HepG2 (cell line): ENCODE measurements around the gene PPP2R5B. TPM values are rescaled to one million over a fixed set of nuclear protein-coding genes. Genes with fewer than 3 reads are reported as not detected.

Source experiments
- ATAC-seq: fragments of 200-7000 bp; cut with Tn5 transposase; 3 replicates; pipeline ENCODE4 v1.9.1; 2020; ENCODE audit warnings: mild to moderate bottlenecking, moderate library complexity
- BruUV-seq: library from RNA; stranded (reverse); fragments of 400-500 nt; replicated peaks from 2 replicates; lab custom pipeline; 2021; lab: Mats Ljungman, UMichigan
- CTCF ChIA-PET: fragments of 300-600 bp; formaldehyde crosslinking; extraction: SDS; loops from one replicate; lab custom pipeline; 2021; ENCODE audit warnings: low total read pairs, inconsistent platforms, low intra/inter-chr PET ratio; lab: Yijun Ruan, JAX
- POLR2A ChIA-PET: fragments of 350-600 bp; sonication (Branson Sonifier 250); formaldehyde crosslinking; loops from one replicate; lab custom pipeline; 2020; ENCODE audit warnings: antibody characterized with exemption, inconsistent platforms; lab: Yijun Ruan, JAX
- DNase-seq: peaks from one replicate; pipeline ENCODE4 v3.0.0-alpha.2; 2015; ENCODE audit warnings: low spot score
- FAIRE-seq: peaks from 3 replicates; lab custom pipeline; 2011; peaks lifted over from hg19 to GRCh38; lab: Jason Lieb, UNC
- H2AFZ ChIP-seq: one replicate; pipeline ENCODE4 v1.6.1; 2011; ENCODE audit warnings: low read length, inconsistent platforms
- H3K27ac ChIP-seq: fragments of 300-600 bp; 3 replicates; pipeline ENCODE4 v1.8.0; 2011; ENCODE audit warnings: mixed run types, mild to moderate bottlenecking, mixed read lengths, low read length, inconsistent platforms; ENCODE audit not compliant: insufficient read depth; ENCODE audit errors: extremely low read length
- H3K27me3 ChIP-seq, 2 experiments: fragments of 200-600 bp in 1 of 2; 2 replicates in 1 of 2; 3 replicates in 1 of 2; pipeline versions ENCODE4 v1.6.0 to v1.8.0; 2011; ENCODE audit warnings: low read length in 2 of 2, mild to moderate bottlenecking in 2 of 2, moderate library complexity in 2 of 2, inconsistent platforms in 1 of 2; ENCODE audit not compliant: insufficient read depth in 2 of 2, control insufficient read depth in 1 of 2
- H3K36me3 ChIP-seq, 2 experiments: fragments of 200-600 bp in 1 of 2; replicated peaks in 1 of 2; 2 replicates in 1 of 2; 3 replicates in 1 of 2; pipeline versions ENCODE4 v1.5.1 to v1.8.0; 2011; ENCODE audit warnings: low read length in 2 of 2, inconsistent platforms in 1 of 2; ENCODE audit not compliant: insufficient read depth in 2 of 2, control insufficient read depth in 1 of 2
- H3K4me1 ChIP-seq: 2 replicates; pipeline ENCODE4 v1.5.1; 2012; ENCODE audit warnings: low read length, inconsistent platforms; ENCODE audit not compliant: insufficient read depth
- H3K4me2 ChIP-seq: 2 replicates; pipeline ENCODE4 v1.6.0; 2011; ENCODE audit warnings: low read depth, low read length, inconsistent platforms
- H3K4me3 ChIP-seq, 3 experiments: fragments of 200-600 bp in 1 of 3; sonication (generic), shearing (Covaris generic) in 1 of 3; replicated peaks in 1 of 3; 2 replicates each; pipeline ENCODE4 v1.5.1; 2011 to 2016; ENCODE audit warnings: low read length in 3 of 3, inconsistent platforms in 2 of 3, low read depth in 2 of 3, mild to moderate bottlenecking in 2 of 3, control low read depth in 1 of 3, mixed read lengths in 1 of 3; ENCODE audit not compliant: insufficient read depth in 1 of 3
- H3K79me2 ChIP-seq: one replicate; pipeline ENCODE4 v1.6.1; 2011; ENCODE audit warnings: low read length, inconsistent platforms; ENCODE audit not compliant: insufficient read depth
- H3K9ac ChIP-seq: 2 replicates; pipeline ENCODE4 v1.6.0; 2011; ENCODE audit warnings: mild to moderate bottlenecking, low read depth, low read length, inconsistent platforms; ENCODE audit not compliant: insufficient read depth
- H3K9me3 ChIP-seq: 2 replicates; pipeline ENCODE4 v1.5.1; 2012; ENCODE audit warnings: mild to moderate bottlenecking, low read length
- H4K20me1 ChIP-seq: 2 replicates; pipeline ENCODE4 v1.6.0; 2011; ENCODE audit warnings: inconsistent platforms, mild to moderate bottlenecking, low read length, moderate library complexity; ENCODE audit not compliant: insufficient read depth
- CSRNP2 ChIP-seq: sonication (generic); formaldehyde crosslinking; conservative IDR thresholded peaks from 2 replicates; pipeline ENCODE4 v1.8.0; 2022; ENCODE audit warnings: low read depth, missing genetic modification reagents
- FUBP1 ChIP-seq: sonication (generic); formaldehyde crosslinking; IDR thresholded peaks from 2 replicates; pipeline ENCODE4 v1.5.1; 2020; ENCODE audit warnings: missing genetic modification reagents, mild to moderate bottlenecking, borderline replicate concordance
- GFI1 ChIP-seq: sonication (generic); formaldehyde crosslinking; IDR thresholded peaks from 2 replicates; pipeline ENCODE4 v1.5.0; 2020; ENCODE audit warnings: missing genetic modification reagents, mild to moderate bottlenecking, borderline replicate concordance
- NR1H2 ChIP-seq: sonication (generic); formaldehyde crosslinking; IDR thresholded peaks from 2 replicates; pipeline ENCODE4 v1.8.1; 2022; ENCODE audit warnings: low read depth, missing genetic modification reagents, borderline replicate concordance
- SRY ChIP-seq: sonication (generic); formaldehyde crosslinking; IDR thresholded peaks from 2 replicates; pipeline ENCODE4 v1.8.0; 2022; ENCODE audit warnings: mild to moderate bottlenecking, missing genetic modification reagents
- TOE1 ChIP-seq: sonication (generic); formaldehyde crosslinking; IDR thresholded peaks from 2 replicates; pipeline ENCODE4 v1.4.0; 2020; ENCODE audit warnings: mild to moderate bottlenecking, missing genetic modification reagents
- ZNF660 ChIP-seq: sonication (generic); formaldehyde crosslinking; IDR thresholded peaks from 2 replicates; pipeline ENCODE4 v1.5.1; 2020; ENCODE audit warnings: mild to moderate bottlenecking, low read depth, missing genetic modification reagents, borderline replicate concordance
- WGBS: methylation state at CpG from one replicate; pipeline ENCODE4 v1.1.6; 2017; ENCODE audit warnings: low lambda C conversion rate; 5-methylcytosine and 5-hydroxymethylcytosine counted together
- in situ Hi-C: cut with HindIII; loops from 2 replicates; pipeline ENCODE4 v1.10.0; 2017; ENCODE audit warnings: low pct_unique_long_range_greater_than_20kb; ENCODE audit not compliant: extremely low pct_ligation_motif_present
- intact Hi-C: fragments of 100-400 bp; cut with micrococcal nuclease; formaldehyde crosslinking; loops from one replicate; pipeline ENCODE4 v1.10.0; 2022; ENCODE audit not compliant: unreplicated experiment
- polyA plus RNA-seq, 8 experiments: library from polyadenylated mRNA; depleted of rRNA in 3 of 8; stranded (reverse) in 7 of 8; unstranded in 1 of 8; fragments of >200 nt; fragmentation: Illumina TruSeq in 4 of 8; extraction: Trizol in 4 of 8; gene quantifications; 2 replicates each; pipeline versions ENCODE4 v1.2.1 to v1.2.3, GENCODE V29; 2011 to 2016; ENCODE audit warnings: low read depth in 4 of 8, missing spikeins in 1 of 8, mixed read lengths in 1 of 8; ENCODE audit not compliant: insufficient read depth in 1 of 8
- total RNA-seq, 5 experiments: library from RNA; depleted of rRNA; stranded (reverse); fragments of >200 nt; fragmentation: Illumina TruSeq; extraction: Trizol; gene quantifications; 2 replicates each; pipeline ENCODE4 v1.2.3, GENCODE V29; 2016; ENCODE audit warnings: low read depth in 1 of 5

The PPP2R5B gene
- total and polyA plus RNA-seq, 2 of the 13 experiments (the other 11 are each of a cell fraction or from before 2014, with no cell fraction given): 2.3 to 8.3 TPM

- no peak overlapping the region for H2AFZ ChIP-seq
- H3K36me3 ChIP-seq: peaks cover 18 to 24% of the 10 kb centered on the region in 2 experiments; a peak in 4 of 5 replicates
- no peaks in the 10 kb centered on the region for H4K20me1 ChIP-seq
- no TSS peak for BruUV-seq
- no peaks in the 10 kb centered on the region for H3K9me3 ChIP-seq
- no peak overlapping the region for H3K4me2 ChIP-seq
- no peak for FAIRE-seq
- no peak for ATAC-seq
- H3K27ac ChIP-seq: no peak overlapping the region
- intact Hi-C loops (no loop called here), in situ Hi-C loops (no loop called here)
- ChIA-PET CTCF (no interaction called here), POLR2A (interaction anchor here (0.6 kb wide), 1 partner anchor 169 kb away, joined by 3 read pairs; no protein-coding TSS in a partner anchor)
- H3K9ac ChIP-seq: no peak overlapping the region
- H3K79me2 ChIP-seq: peaks cover 7% of the 10 kb centered on the region
- peaks cover 14% of the 10 kb centered on the region for H3K4me1 ChIP-seq
- no peaks in the 10 kb centered on the region; a peak in 1 of 5 replicates for H3K27me3 ChIP-seq
- TF ChIP-seq SRY (no peak), FUBP1 (CRISPR knock-in tag) (no peak), GFI1 (no peak), TOE1 (CRISPR knock-in tag) (no peak), CSRNP2 (CRISPR knock-in tag) (no peak), ZNF660 (no peak), NR1H2 (CRISPR knock-in tag) (no peak)
- TF ChIP-seq, all 625 proteins: peak for 0
- no peak for DNase-seq
- WGBS: 97% methylated on average over 13 of the region's 19 CpGs
- no peak overlapping the region for H3K4me3 ChIP-seq
Observed at GRCh38 chr11:64897381-64898075, 27.0 kb upstream of the PPP2R5B start.
